NCI-H2081 (cell line): Measurements from ENCODE around the gene KSR2.

ENCODE experiments used
- DNase-seq, 2 experiments: peaks; one replicate each; lab custom pipeline; 2025; lab: John Stamatoyannopoulos, UW

KSR2 gene

GRCh38 chr12:117498880-117499279 is 469.9 kb downstream of the KSR2 start:
- no peak for DNase-seq

GRCh38 chr12:117498256-117498655 is 470.5 kb downstream of the KSR2 start:
- no peak for DNase-seq

- peak in 1 of 2 experiments; percentile 17 for DNase-seq
These were observed 471.4 kb downstream of the KSR2 start for GRCh38 chr12:117497407-117497806.

GRCh38 chr12:117494833-117495655 is 473.7 kb downstream of the KSR2 start:
- DNase-seq, result peak; percentile 7 to 61

GRCh38 chr12:117491711-117492110 is 477.1 kb downstream of the KSR2 start:
- DNase-seq, result no peak

GRCh38 chr12:117490130-117490529 is 478.7 kb downstream of the KSR2 start:
- no peak for DNase-seq

GRCh38 chr12:117489671-117490070 is 479.1 kb downstream of the KSR2 start:
- DNase-seq, result no peak

- no peak for DNase-seq
These were observed 481.7 kb downstream of the KSR2 start for GRCh38 chr12:117486840-117487659.

- peak in 1 of 2 experiments; percentile 75 for DNase-seq
These were observed 482.6 kb downstream of the KSR2 start for GRCh38 chr12:117485984-117486839.

GRCh38 chr12:117484901-117485300 is 483.9 kb downstream of the KSR2 start:
- DNase-seq, result no peak

- no peak for DNase-seq
These were observed 485.3 kb downstream of the KSR2 start for GRCh38 chr12:117483501-117483900.

GRCh38 chr12:117481470-117481869 is 487.3 kb downstream of the KSR2 start:
- no peak for DNase-seq

GRCh38 chr12:117476341-117476740 is 492.4 kb downstream of the KSR2 start:
- DNase-seq, result no peak

GRCh38 chr12:117473856-117474255 is 494.9 kb downstream of the KSR2 start:
- DNase-seq, result no peak

- no peak for DNase-seq
These were observed 495.8 kb downstream of the KSR2 start for GRCh38 chr12:117472983-117473382.

- no peak for DNase-seq
These were observed 498.0 kb downstream of the KSR2 start for GRCh38 chr12:117470804-117471203.

- no peak for DNase-seq
These were observed 498.8 kb downstream of the KSR2 start for GRCh38 chr12:117469883-117470483.

GRCh38 chr12:117468016-117468415 is 500.8 kb downstream of the KSR2 start:
- DNase-seq, result peak in 1 of 2 experiments; percentile 51

- DNase-seq, result no peak
These were observed 501.2 kb downstream of the KSR2 start for GRCh38 chr12:117467588-117467987.

- DNase-seq, result no peak
These were observed 502.0 kb downstream of the KSR2 start for GRCh38 chr12:117466677-117467362.

GRCh38 chr12:117461732-117462131 is 507.1 kb downstream of the KSR2 start:
- no peak for DNase-seq
